HG03342 (cell line): ENCODE data around the gene GTF3A.
A peak's percentile ranks its signal among the peaks of the same experiment; 100 is the strongest.

Experiments
- ATAC-seq: cut with Tn5 transposase; IDR thresholded peaks from one replicate; pipeline ENCODE4 v1.9.1; 2021; ENCODE audit warnings: mild to moderate bottlenecking, moderate library complexity; ENCODE audit not compliant: unreplicated experiment

GTF3A gene

DNA sequence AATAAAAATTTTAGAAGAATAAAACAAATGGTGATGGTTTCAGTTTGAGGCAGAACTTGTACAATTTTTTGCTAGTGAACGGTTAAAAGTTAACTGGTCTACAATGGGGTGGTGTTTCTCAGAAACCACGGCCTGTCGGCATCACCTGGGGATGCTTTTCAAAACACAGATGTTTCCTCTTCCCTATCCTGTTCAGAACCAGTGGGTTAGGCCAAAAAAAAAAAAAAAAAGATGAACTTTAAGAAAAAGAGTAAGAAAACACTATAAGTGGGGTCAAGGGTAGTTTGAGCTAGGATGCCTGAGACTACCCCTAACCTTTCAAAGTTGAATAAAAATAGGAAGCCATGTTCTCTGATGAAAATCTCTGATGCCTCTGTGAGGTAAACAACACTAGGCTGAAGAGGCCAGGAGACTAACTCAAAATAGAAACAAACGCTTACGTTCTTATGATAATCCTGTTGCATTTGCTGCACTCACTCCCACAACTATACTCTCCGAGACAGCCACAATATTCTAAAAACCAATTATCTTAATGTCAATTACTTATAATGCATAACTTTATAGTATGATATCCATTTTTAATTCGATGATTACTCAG is 22.7 kb downstream of the GTF3A start:
- no peak for ATAC-seq

DNA sequence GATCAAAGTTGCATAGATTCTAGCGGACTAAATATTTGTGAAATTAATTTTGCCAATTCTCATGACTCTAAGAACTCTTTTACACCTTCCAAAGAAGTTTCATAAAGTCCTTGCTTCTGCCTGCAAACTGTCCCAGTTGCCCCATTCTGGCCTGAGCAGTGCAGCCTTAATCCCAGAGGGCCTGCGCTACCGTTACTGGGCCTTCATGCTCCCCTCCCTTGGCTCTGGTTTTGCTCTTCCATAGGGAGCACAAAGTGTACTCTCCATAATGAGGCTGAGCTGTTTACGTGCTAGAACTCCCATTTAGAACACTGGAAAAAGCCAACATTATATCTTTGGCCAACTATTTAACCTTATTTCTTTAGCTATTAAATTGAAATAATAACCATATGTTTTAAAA is 23.9 kb downstream of the GTF3A start:
- no peak for ATAC-seq

DNA sequence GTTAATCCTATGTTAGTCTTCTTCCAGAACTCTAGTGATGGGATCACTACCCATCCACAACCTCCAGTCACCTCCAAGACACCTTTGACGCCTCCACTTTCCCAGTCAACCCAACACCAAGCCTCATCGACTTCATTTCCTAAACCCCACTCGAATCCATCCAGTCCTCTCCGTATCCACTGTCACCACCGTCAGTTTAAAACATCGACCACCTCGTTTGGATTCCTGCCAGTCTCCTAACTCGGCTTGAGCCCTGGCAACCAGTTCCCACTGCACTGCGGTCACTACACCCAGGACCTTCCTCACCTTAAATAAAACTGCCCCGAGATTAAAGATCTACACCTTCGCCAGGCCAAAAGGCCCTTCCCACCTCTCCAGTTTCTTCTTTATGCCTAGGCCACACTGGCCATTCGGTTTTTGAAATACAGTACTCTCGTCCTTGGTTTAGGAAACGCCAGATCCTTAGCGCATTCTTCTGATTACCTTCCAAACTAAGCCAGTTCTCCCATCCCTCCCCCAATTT is 24.7 kb downstream of the GTF3A start:
- ATAC-seq: no peak

DNA sequence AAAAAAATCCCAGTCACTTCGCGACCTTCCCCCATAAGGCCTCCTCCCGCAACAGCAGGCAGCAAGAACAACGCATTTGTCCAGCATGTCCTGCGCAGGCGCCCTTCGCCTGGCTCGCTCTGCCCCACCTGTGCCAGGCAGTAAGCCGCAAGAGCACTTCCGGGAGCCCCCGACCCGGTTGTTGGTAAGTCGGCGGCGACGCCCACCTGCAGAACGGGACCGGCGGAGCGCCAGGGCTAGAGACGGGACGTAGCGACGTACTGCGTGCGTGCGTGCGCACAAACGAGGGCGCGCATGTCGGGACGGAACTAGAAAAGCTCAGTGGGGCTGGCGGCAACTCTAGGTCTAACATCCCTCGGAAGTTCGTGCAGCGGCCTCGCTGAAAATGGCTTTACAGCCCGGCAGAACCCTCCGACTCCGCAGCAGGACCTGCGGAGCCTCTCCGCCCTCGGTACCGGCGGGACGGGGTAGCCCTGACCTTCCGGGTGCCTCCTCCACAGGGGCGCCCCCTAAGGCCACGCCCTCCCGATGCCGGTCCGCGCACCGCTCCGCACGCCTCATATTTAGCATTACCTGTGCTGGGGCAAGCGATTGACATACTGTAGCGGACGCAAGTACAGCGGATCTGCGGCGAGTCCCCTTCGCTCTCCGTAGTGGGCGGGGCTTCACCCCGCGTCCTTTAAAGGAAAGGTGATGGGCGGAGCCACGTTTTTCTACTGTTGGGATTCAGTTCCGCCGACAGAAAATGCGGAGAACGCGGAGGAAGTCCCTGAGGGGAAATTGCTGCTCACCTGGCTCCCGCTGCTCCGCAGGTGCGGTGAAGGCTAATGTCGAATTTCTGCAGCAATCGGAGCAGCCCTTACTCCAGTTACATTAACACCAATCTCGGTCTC is 25.8 kb downstream of the GTF3A start, which contains the start of gene MTIF3:
Gene MTIF3, minus strand, starts transcription at position 629 of the 893 bp plus-strand sequence. CDS start 10,116 bp downstream, outside the sequence.
- ATAC-seq: peak; percentile 86

DNA sequence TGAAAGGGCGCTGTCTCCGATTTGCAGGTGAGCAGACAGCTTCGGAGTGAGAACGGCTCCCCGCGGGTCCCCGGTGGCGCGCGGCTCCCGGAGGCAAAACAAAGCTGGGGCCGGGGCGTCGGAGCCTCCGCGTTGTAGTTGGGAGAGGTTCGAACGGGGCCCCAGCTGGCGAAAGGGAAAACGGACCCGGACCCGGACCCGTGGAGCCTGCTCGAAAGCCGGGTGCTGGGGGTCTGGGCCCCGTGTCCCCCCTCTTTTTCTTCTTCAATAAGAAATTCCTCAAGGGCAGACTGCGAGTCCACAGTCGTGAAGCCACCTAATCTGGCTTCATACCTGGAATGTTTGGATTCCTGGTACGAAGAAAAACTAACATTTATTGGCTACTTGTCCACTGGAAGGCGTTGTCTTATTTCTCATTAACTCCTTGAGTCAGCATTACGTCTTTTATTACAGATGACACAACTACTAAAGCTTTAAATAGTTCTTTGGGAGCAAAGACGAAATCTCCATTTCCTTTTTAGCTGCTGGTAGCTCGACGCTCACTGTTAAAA is 26.6 kb downstream of the GTF3A start:
- ATAC-seq: no peak

DNA sequence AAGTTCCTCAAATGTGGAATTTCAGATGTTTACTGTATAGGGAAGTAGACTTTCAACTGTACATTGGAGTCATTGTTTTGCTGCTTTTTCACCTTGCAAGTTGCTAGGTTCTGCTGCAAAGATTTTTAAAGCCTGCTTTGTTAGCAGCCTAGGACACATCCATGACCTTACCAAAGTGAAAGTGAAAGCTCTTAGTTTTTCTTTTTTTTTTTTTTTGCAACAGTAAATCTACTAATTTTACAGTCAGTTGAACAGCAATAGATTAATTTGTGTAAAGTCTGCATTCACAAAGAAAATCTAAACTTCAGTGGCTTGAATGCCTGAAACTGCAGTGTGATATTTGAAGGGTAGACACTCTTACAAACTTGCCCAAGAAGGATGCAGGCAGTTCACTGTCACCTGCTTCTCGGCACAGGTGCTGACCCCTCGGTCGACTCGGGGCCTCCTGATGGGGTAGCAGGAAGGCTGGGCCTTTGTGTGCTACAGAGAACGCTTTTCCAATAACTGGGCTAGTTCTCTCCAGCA is 31.0 kb downstream of the GTF3A start:
- ATAC-seq: no peak

DNA sequence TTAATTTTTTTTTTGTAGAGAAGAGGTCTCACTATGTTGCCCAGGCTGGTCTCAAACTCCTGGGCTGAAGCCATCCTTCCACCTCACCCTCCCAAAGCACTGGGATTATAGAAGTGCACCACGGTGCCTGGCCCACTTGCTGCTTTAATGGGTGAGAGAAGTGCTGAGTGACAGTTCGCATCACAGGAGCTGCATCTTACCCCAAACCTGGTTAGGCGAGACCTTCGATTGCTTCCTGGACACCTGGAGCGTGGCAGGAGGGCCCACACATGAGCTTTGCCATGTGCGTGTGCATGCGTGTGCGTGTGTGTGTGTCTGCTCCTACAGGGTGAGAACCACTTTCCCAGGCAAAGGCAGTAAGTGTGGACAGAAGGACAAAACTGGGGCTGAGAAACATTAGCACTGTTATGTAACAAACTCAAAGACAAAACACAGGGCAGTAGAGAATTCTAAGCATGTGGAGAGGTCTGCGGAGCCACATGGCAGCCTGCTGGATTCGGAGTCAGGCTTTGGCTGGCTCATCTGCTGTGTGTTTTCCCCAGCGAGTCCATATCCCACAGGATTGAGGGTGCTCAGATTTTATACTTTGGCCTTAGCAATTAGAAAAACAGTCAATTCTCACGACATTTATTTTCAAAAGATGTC is 37.6 kb downstream of the GTF3A start:
- ATAC-seq: no peak

DNA sequence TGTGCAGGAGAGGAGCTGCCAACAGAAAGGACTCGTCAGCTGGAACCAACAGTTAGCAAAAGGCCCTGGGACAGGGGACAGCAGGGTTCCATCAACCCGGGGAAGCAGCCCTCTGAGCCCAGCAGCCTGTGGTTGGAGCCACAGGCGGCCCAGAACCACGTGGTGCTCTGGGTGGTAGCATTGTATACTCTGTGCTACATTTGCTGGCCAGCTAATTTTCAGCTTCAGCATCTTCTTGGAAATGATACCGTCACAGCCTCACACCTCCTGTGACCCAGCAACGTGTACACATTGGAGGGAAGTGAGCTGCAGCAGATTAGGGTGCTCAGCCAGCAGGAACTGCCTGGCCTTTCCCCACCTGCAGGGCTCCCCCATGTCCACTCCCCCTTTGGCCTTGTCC is 39.1 kb downstream of the GTF3A start:
- no peak for ATAC-seq

DNA sequence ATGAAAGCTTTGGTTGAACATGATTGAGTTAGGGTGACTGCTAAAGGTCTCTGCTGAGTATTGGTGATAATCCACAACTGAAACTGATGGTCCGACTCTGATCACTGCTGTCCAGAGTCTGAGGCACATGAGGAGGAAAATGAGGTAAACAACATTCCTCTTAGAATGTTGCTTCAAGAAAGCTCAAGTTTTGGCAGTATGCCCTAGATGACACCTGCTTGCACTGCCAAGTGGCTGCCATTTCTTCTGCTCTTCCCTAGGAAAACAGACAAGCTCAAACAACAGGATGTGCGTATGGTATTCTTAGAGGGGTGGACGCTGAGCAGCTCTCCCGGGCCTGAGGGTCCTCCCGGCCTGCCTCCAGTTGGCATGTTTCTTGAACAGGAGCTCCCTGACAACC is 41.2 kb downstream of the GTF3A start:
- no peak for ATAC-seq

DNA sequence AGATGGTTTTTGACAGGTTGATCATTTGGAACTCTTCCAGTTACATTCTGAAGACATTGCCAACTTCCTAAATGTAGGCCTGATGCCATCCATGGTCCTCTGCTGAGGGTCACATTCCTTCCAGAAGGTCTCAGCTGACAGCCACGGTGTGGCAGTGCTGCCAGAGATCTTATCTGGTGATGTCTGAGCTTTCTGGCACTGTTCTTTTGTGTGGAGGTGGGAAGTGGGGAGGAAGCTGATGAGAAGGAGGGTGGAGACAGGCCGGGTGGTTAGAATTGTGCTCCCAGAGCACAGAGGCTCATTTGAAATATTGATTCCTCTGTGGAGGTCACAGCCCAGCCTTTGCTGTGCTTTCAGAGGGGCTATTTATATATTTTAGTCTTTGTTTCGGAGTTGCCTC is 42.1 kb downstream of the GTF3A start:
- no peak for ATAC-seq

DNA sequence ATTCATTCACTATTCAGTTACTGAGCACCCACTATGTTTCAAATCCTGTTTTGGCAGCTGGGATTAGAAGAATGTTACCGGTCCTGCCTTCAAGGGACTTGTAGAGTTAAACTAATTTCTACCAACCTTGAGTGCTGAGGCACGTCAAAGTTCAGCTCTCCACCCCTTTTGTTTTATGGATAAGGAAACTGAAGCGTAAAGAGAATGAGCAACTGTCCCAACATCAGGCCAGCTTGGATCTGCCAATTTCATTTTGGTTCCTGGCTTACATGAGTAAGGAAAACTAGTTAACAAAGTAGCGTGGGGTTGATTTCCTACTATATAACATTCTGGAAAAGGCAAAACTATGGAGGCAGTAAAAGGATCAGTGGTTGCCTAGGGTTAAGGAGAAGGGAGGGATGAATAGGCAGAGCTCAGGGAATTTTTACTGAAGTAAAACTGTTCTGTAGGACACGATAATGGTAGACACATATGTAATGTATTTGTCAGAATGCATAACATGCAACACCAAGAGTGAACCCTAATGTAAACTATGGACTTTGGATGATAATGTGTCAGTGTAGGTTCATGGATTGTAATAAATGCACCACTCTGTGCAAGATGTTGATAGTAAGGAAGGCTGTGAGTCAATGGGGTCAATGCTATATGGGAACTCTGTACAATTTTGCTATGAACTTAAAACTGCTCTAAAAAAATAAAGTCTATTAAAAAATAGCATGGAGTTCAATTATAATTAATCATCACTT is 45.8 kb downstream of the GTF3A start:
- ATAC-seq: no peak

DNA sequence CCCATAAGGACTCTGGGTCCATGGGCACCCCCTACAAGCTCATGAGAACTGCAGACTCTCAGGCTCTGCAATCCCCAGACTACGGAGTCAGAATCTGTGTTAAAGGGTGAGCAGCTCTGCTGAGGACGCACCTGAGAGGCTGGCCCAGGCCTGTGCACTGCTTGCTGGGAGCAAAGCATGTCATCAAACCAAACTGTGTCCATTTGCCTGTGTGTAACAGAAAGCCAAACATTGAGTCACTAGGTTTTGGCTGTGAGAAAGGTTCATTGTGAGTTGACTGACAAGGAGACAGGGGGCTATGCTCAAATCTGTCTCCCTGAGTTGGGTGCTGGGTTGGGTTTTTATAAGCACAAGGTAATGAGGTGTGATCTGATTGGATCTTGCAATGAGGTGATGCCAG is 48.0 kb downstream of the GTF3A start:
- ATAC-seq: no peak

DNA sequence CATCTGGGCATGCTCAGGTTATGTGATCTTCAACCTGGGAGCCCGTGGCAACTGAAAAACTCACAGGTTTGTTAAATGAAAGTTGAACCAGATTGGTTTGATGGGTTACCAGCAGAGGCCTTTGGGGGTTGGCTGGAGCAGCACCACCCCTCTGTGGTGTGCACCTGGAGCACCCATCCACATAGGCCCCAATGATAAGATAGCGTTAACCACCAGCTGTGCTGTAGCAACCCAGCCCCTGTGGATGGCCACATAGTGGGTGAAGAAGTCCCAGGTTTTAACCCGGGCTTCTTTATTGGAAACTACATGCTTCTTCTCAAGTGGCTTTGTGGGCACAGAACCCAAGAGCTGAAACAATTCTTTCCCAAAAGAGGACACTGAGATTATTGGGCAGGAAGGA is 48.5 kb downstream of the GTF3A start:
- no peak for ATAC-seq

DNA sequence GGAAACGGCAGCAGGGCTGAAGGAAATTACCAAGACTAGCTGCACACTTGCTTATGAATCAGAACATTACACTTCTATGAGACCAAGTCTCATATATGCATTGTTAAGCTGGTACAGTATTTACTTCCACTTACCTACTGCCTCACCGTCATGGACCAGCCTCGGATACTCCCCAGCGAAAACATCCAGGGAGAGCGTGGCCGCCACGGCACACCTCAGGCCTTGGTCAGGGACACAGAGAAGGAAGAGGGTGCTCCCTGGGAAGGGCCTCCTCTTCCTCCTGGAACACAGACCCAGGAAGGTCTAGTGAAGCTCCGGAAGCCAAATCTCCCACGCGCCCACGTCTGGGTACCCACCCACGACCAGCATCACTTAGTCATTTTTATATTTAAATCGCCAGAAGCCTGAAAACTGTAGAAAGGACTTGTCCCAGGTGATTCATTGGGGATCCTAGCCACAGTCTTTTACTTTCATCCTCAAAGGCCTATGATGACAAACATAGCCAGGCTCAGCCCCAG is 50.4 kb downstream of the GTF3A start:
- ATAC-seq: no peak

DNA sequence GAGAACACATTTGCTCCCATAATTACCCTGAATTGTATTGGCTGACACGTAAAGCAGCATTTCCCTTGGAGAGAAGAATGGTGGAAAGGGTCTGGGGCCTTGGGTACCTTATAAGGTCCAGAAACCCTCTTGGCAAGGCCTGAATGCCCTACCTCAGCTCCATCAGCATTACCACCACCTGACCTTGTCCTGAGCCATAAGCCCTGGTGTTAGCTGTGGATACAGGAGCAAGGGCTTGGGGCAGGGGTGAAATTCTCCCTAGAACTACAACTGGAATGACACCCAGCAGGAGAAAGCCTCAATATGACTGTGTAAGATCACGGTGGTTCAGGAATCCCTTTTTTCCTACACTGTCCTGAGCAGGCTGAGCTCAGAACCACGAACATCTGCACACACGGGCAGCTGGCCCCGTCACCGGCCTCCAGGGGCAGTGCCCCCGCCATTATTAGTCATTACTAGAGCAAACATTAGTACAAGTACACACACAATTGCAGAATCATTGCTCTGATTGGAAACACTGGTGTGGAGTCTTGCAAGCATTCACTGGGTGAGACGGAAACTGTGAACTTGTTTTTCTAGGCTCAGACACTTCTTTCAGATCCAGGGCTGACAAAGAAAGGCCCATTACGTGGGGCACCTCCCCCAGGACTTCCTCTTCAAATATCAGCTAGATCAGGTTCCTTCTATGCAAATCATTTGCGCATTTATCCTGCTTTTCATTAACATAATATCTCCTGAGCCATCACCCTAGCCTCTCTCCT is 52.7 kb downstream of the GTF3A start:
- ATAC-seq: peak; percentile 67

DNA sequence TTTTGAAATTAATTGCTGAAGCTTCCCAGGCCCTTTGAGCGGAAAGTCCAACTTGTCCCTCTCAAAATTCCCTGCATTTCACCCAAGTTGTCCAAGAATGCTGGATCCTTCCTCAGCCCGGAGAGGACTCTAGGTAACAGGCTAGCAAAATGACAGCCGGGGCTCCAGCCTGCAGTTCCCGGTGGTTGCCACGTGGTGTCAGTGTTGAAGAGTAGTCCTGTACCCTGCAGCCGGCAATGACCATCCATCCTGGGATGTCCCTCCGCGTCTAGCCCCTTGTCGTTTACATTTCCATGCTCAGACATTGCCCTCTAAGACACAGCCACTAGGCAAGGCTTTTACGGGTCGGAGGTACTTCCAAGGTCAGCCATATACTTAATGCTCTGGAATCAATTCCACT is 57.3 kb downstream of the GTF3A start:
- ATAC-seq: no peak

DNA sequence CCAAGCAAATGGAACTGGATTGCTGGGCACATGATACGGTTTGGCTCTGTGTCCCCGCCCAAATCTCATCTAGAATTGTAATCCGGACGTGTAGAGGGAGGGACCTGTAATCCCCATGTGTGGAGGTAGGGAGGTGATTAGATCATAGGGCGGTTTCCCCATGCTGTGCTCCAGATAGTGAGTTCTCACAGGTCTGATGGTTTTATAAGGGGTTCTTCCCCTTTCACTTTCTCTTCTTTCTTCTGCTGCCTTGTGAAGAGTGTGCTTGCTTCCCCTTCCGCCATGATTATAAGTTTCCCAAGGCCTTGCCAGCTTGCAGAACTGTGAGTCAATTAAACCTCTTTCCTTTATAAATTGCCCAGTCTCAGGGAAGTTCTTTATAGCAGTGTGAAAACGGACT is 58.6 kb downstream of the GTF3A start:
- ATAC-seq: peak; percentile 96

DNA sequence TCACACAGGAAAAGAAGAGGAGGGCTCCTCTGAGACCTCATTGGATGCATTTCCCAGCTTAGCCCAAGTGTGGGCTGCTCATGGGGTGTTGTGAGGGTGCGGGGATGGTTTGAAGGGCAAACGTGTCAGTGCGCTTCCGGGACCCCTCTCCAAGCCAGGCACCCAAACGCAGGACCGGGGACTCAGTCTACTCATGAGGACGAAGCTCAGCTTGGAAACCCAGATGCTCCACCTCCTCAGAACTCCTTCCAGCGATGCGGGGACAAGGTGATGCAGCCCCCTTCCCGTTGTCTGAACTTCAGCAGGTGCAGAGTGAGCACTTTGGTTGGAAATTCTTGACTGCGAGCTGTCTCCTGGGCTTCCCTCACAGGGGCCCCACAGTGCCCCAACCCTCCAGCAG is 59.0 kb downstream of the GTF3A start:
- no peak for ATAC-seq
